ENCODE results near the gene RPL26.
"Not testable (repeated sequence)": the region's sequence is repeated elsewhere in the genome, so short reads cannot be mapped to it uniquely, and the experiment has no call there.

RPL26 gene

GRCh38 chr17:8405499-8406016 lies 22.6 kb upstream of the RPL26 start:
- H2BK5ac ChIP-seq (ENCODE audit: low read length) = no peak overlapping the region
- no peaks in the 10 kb centered on the region for H3K36me3 ChIP-seq (ENCODE audit: control insufficient read depth, insufficient read depth, low read length)
- H3K27ac ChIP-seq (ENCODE audit: low read depth, low read length) = no peak overlapping the region
- no peak overlapping the region for H2BK120ac ChIP-seq (ENCODE audit: low read depth, low read length)
- H3K56ac ChIP-seq (ENCODE audit: low read length) = no peak overlapping the region
- H4K8ac ChIP-seq (ENCODE audit: low read depth, low read length) = no peak overlapping the region
- no peak overlapping the region for H3K23ac ChIP-seq (ENCODE audit: low read length)
- no peaks in the 10 kb centered on the region for H3K79me2 ChIP-seq (ENCODE audit: control insufficient read depth, insufficient read depth, low read length)
- no peak overlapping the region for H3K4ac ChIP-seq (ENCODE audit: low read depth, low read length)
- no peak overlapping the region for H2AK5ac ChIP-seq (ENCODE audit: low read length)
- H3K4me2 ChIP-seq (ENCODE audit: low read length) = no peak overlapping the region
- H3K27me3 ChIP-seq (ENCODE audit: insufficient read depth, low read length, poor library complexity) = no peaks in the 10 kb centered on the region
- no peak overlapping the region for H3K9ac ChIP-seq (ENCODE audit: low read length)
- H3K4me1 ChIP-seq (ENCODE audit: control insufficient read depth, low read depth, low read length) = no peaks in the 10 kb centered on the region
- no peak overlapping the region for H4K5ac ChIP-seq (ENCODE audit: low read length)
- WGBS (ENCODE audit: extremely low coverage, insufficient coverage, low lambda C conversion rate) = no CpG with 5 or more reads among the region's 11 CpGs
- no peak overlapping the region for H3K4me3 ChIP-seq (ENCODE audit: low read length)
- no peak for DNase-seq
- no peaks in the 10 kb centered on the region for H3K79me1 ChIP-seq (ENCODE audit: low read length)
- no peak overlapping the region for H2BK15ac ChIP-seq (replicated peaks; ENCODE audit: low read depth)
- H3K18ac ChIP-seq (ENCODE audit: low read length) = no peak overlapping the region

- Histone ChIP-seq H2BK15ac (replicated peaks; ENCODE audit: low read depth) (no peak overlapping the region), H3K79me2 (ENCODE audit: control insufficient read depth, insufficient read depth, low read length) (no peaks in the 10 kb centered on the region), H2BK120ac (ENCODE audit: low read depth, low read length) (no peak overlapping the region), H3K27ac (ENCODE audit: low read depth, low read length) (no peak overlapping the region), H2AK5ac (ENCODE audit: low read length) (no peak overlapping the region), H4K5ac (ENCODE audit: low read length) (no peak overlapping the region), H3K4ac (ENCODE audit: low read depth, low read length) (no peak overlapping the region), H2BK5ac (ENCODE audit: low read length) (no peak overlapping the region), H3K4me2 (ENCODE audit: low read length) (no peak overlapping the region), H3K36me3 (ENCODE audit: control insufficient read depth, insufficient read depth, low read length) (no peaks in the 10 kb centered on the region), H4K8ac (ENCODE audit: low read depth, low read length) (no peak overlapping the region), H3K27me3 (ENCODE audit: insufficient read depth, low read length, poor library complexity) (no peaks in the 10 kb centered on the region), H3K4me1 (ENCODE audit: control insufficient read depth, low read depth, low read length) (no peaks in the 10 kb centered on the region), H3K18ac (ENCODE audit: low read length) (no peak overlapping the region), H3K4me3 (ENCODE audit: low read length) (no peak overlapping the region), H3K79me1 (ENCODE audit: low read length) (no peaks in the 10 kb centered on the region), H3K9ac (ENCODE audit: low read length) (no peak overlapping the region), H3K23ac (ENCODE audit: low read length) (no peak overlapping the region), H3K56ac (ENCODE audit: low read length) (no peak overlapping the region)
- no CpG with 5 or more reads among the region's 11 CpGs for WGBS (ENCODE audit: extremely low coverage, insufficient coverage, low lambda C conversion rate)
- DNase-seq = no peak
Measured at GRCh38 chr17:8402921-8403536, 20.0 kb upstream of the RPL26 start.

GRCh38 chr17:8401107-8401506 lies 18.1 kb upstream of the RPL26 start:
- H3K36me3 ChIP-seq (ENCODE audit: control insufficient read depth, insufficient read depth, low read length) = no peaks in the 10 kb centered on the region
- no peaks in the 10 kb centered on the region for H3K4me1 ChIP-seq (ENCODE audit: control insufficient read depth, low read depth, low read length)
- no peak overlapping the region for H2BK5ac ChIP-seq (ENCODE audit: low read length)
- no peak overlapping the region for H2BK15ac ChIP-seq (replicated peaks; ENCODE audit: low read depth)
- no peak for DNase-seq
- no peak overlapping the region for H3K4me2 ChIP-seq (ENCODE audit: low read length)
- H3K27me3 ChIP-seq (ENCODE audit: insufficient read depth, low read length, poor library complexity) = no peaks in the 10 kb centered on the region
- no peak overlapping the region for H2BK120ac ChIP-seq (ENCODE audit: low read depth, low read length)
- no peak overlapping the region for H3K27ac ChIP-seq (ENCODE audit: low read depth, low read length)
- no peak overlapping the region for H4K8ac ChIP-seq (ENCODE audit: low read depth, low read length)
- H3K23ac ChIP-seq (ENCODE audit: low read length) = no peak overlapping the region
- H2AK5ac ChIP-seq (ENCODE audit: low read length) = no peak overlapping the region
- no peak overlapping the region for H3K56ac ChIP-seq (ENCODE audit: low read length)
- no peak overlapping the region for H3K9ac ChIP-seq (ENCODE audit: low read length)
- H3K18ac ChIP-seq (ENCODE audit: low read length) = no peak overlapping the region
- no peak overlapping the region for H4K5ac ChIP-seq (ENCODE audit: low read length)
- H3K4me3 ChIP-seq (ENCODE audit: low read length) = no peak overlapping the region
- 100% methylated on average over 2 of the region's 2 CpGs for WGBS (ENCODE audit: extremely low coverage, insufficient coverage, low lambda C conversion rate)
- no peaks in the 10 kb centered on the region for H3K79me2 ChIP-seq (ENCODE audit: control insufficient read depth, insufficient read depth, low read length)
- H3K79me1 ChIP-seq (ENCODE audit: low read length) = no peaks in the 10 kb centered on the region
- no peak overlapping the region for H3K4ac ChIP-seq (ENCODE audit: low read depth, low read length)

DNA sequence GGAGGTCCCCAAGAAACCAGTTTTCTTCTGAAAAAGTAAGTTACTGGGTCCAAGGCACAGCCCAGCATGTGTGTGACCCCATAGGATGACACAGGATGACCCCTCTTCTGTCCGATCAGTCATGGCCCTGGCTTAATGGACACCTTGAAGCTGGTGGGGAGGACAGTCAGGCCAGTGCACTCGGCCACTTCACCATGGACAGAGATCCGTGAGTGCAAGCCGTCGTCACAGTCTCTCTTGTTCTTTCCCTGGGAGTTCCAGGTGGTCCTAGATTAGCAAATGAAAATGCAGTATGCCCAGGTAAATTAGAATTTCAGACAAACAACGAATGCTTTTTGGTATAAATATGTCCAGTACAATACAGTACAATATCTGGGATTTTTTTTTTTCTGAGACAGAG lies 16.0 kb upstream of the RPL26 start:
- no peaks in the 10 kb centered on the region for H3K79me2 ChIP-seq (ENCODE audit: control insufficient read depth, insufficient read depth, low read length)
- no peak overlapping the region for H2AK5ac ChIP-seq (ENCODE audit: low read length)
- H3K23ac ChIP-seq (ENCODE audit: low read length) = no peak overlapping the region
- H3K27me3 ChIP-seq (ENCODE audit: insufficient read depth, low read length, poor library complexity) = no peaks in the 10 kb centered on the region
- no peak overlapping the region for H3K4me2 ChIP-seq (ENCODE audit: low read length)
- no peak overlapping the region for H3K27ac ChIP-seq (ENCODE audit: low read depth, low read length)
- H4K8ac ChIP-seq (ENCODE audit: low read depth, low read length) = no peak overlapping the region
- no peak overlapping the region for H4K5ac ChIP-seq (ENCODE audit: low read length)
- no peaks in the 10 kb centered on the region for H3K4me1 ChIP-seq (ENCODE audit: control insufficient read depth, low read depth, low read length)
- H2BK5ac ChIP-seq (ENCODE audit: low read length) = no peak overlapping the region
- no peaks in the 10 kb centered on the region for H3K79me1 ChIP-seq (ENCODE audit: low read length)
- no peak overlapping the region for H3K56ac ChIP-seq (ENCODE audit: low read length)
- H2BK15ac ChIP-seq (replicated peaks; ENCODE audit: low read depth) = no peak overlapping the region
- H3K9ac ChIP-seq (ENCODE audit: low read length) = no peak overlapping the region
- no peak overlapping the region for H2BK120ac ChIP-seq (ENCODE audit: low read depth, low read length)
- DNase-seq = no peak
- no peaks in the 10 kb centered on the region for H3K36me3 ChIP-seq (ENCODE audit: control insufficient read depth, insufficient read depth, low read length)
- H3K4me3 ChIP-seq (ENCODE audit: low read length) = no peak overlapping the region
- H3K4ac ChIP-seq (ENCODE audit: low read depth, low read length) = no peak overlapping the region
- no peak overlapping the region for H3K18ac ChIP-seq (ENCODE audit: low read length)
- WGBS (ENCODE audit: extremely low coverage, insufficient coverage, low lambda C conversion rate) = no CpG with 5 or more reads among the region's 6 CpGs

GRCh38 chr17:8397636-8398035 lies 14.6 kb upstream of the RPL26 start, which contains the start of gene RNF222:
TSS of gene RNF222 (minus strand) at chr17:8397827. CDS start at chr17:8393461, 4,366 bp downstream.
- Histone ChIP-seq H3K56ac (ENCODE audit: low read length) (no peak within 1 kb of the TSS), H2BK15ac (replicated peaks; ENCODE audit: low read depth) (no peak within 1 kb of the TSS), H3K4me3 (ENCODE audit: low read length) (no peak within 1 kb of the TSS), H2BK5ac (ENCODE audit: low read length) (no peak within 1 kb of the TSS), H3K23ac (ENCODE audit: low read length) (no peak within 1 kb of the TSS), H3K4ac (ENCODE audit: low read depth, low read length) (no peak within 1 kb of the TSS), H3K79me2 (ENCODE audit: control insufficient read depth, insufficient read depth, low read length) (no peaks in the 10 kb centered on the region), H3K4me1 (ENCODE audit: control insufficient read depth, low read depth, low read length) (no peaks in the 10 kb centered on the region), H3K36me3 (ENCODE audit: control insufficient read depth, insufficient read depth, low read length) (no peaks in the 10 kb centered on the region), H2BK120ac (ENCODE audit: low read depth, low read length) (no peak within 1 kb of the TSS), H3K4me2 (ENCODE audit: low read length) (no peak within 1 kb of the TSS), H2AK5ac (ENCODE audit: low read length) (no peak within 1 kb of the TSS), H3K18ac (ENCODE audit: low read length) (no peak within 1 kb of the TSS), H4K8ac (ENCODE audit: low read depth, low read length) (no peak within 1 kb of the TSS), H3K27ac (ENCODE audit: low read depth, low read length) (no peak within 1 kb of the TSS), H3K27me3 (ENCODE audit: insufficient read depth, low read length, poor library complexity) (no peaks in the 10 kb centered on the region), H4K5ac (ENCODE audit: low read length) (no peak within 1 kb of the TSS), H3K79me1 (ENCODE audit: low read length) (no peaks in the 10 kb centered on the region), H3K9ac (ENCODE audit: low read length) (no peak within 1 kb of the TSS)
- WGBS (ENCODE audit: extremely low coverage, insufficient coverage, low lambda C conversion rate) = no CpG with 5 or more reads among the region's 13 CpGs
- no peak for DNase-seq

- DNase-seq; H3K9ac ChIP-seq (ENCODE audit: low read length); H3K4me2 ChIP-seq (ENCODE audit: low read length); H2AK5ac ChIP-seq (ENCODE audit: low read length); H3K79me2 ChIP-seq (ENCODE audit: control insufficient read depth, insufficient read depth, low read length); H2BK5ac ChIP-seq (ENCODE audit: low read length); H3K23ac ChIP-seq (ENCODE audit: low read length); H3K4me1 ChIP-seq (ENCODE audit: control insufficient read depth, low read depth, low read length); H2BK15ac ChIP-seq (replicated peaks; ENCODE audit: low read depth); H4K8ac ChIP-seq (ENCODE audit: low read depth, low read length); H3K56ac ChIP-seq (ENCODE audit: low read length); H4K5ac ChIP-seq (ENCODE audit: low read length); H3K27me3 ChIP-seq (ENCODE audit: insufficient read depth, low read length, poor library complexity); H3K18ac ChIP-seq (ENCODE audit: low read length); H3K4ac ChIP-seq (ENCODE audit: low read depth, low read length); H3K4me3 ChIP-seq (ENCODE audit: low read length); H3K36me3 ChIP-seq (ENCODE audit: control insufficient read depth, insufficient read depth, low read length); H3K79me1 ChIP-seq (ENCODE audit: low read length); H2BK120ac ChIP-seq (ENCODE audit: low read depth, low read length); H3K27ac ChIP-seq (ENCODE audit: low read depth, low read length): not testable (repeated sequence)
- no CpG with 5 or more reads among the region's 9 CpGs for WGBS (ENCODE audit: extremely low coverage, insufficient coverage, low lambda C conversion rate)
Measured at GRCh38 chr17:8394497-8394896, 11.5 kb upstream of the RPL26 start.

Data from mesendoderm (in vitro differentiated cells).